Cortex of kidney (tissue), 1 donor: Measurements from ENCODE around the gene TRMT11.
"Not testable (repeated sequence)": the region's sequence is repeated elsewhere in the genome, so short reads cannot be mapped to it uniquely, and the experiment has no call there.

Experiments used
- DNase-seq: peaks from one replicate; lab custom pipeline; 2025; lab: John Stamatoyannopoulos, UW

TRMT11 gene

GRCh38 chr6:125956506-125957390 lies 29.6 kb upstream of the TRMT11 start, which contains the start of gene HINT3:
Gene HINT3, plus strand, starts transcription at chr6:125956770. Its CDS starts 208 bp downstream, at chr6:125956978.
- DNase-seq = peak; percentile 77

GRCh38 chr6:125957391-125957693 lies 29.0 kb upstream of the TRMT11 start:
- no peak for DNase-seq

DNA sequence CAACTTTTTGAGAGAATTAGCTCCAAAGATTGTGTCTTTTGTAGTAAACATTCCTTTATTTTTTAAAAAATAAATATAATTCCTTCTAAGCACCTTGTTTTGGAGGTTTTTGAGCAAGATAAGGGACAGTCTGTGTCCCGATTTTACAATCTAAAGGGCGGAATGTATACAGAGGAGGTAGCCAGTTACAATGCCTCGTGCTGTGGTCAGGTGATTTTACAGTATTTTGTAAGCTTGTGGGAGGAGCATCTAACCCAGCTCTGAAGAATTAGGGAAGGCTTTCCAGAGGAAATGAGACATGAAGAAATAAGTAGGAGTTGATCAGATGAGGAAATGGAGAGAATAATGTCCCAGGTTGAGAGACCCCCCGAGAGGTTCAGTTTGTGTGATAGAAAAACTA lies 28.5 kb upstream of the TRMT11 start:
- no peak for DNase-seq

DNA sequence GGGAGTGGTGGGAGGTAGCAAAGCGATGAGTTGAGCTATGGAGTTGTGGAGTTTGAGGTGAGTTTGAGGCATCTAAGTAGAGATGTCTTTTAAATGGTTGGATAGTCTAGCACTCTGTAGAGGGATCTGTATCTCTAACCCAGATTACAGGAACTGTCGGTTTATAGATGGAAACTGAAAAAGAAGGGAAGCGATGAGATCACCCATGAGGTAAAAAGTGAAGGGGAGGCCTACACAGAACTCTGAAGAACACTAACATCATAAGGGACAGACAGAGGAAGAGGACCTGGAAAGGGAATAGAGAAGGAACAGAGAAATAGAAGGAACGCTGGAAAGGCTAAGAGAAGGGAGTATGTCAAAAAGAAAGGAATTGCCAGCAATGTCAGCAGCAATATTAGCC lies 27.3 kb upstream of the TRMT11 start:
- DNase-seq = no peak

DNA sequence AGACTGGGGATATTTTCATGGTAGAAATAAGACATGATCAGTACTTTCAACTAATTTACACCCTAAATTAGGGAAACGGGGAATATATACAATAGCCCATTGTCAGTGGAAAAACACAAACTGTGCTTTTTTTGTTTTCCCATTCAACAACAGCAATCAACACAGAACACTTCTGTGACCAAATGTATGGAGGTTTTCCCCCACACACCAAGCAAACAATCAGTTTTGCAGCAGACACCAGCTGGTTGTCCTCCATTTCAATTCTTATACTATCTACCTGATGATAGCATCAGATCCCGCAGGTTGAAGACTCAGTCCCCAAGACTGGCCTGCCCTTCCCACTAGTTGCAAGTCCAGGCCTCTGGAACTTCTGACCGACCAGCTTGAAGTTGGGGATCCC lies 25.2 kb upstream of the TRMT11 start:
- no peak for DNase-seq

DNA sequence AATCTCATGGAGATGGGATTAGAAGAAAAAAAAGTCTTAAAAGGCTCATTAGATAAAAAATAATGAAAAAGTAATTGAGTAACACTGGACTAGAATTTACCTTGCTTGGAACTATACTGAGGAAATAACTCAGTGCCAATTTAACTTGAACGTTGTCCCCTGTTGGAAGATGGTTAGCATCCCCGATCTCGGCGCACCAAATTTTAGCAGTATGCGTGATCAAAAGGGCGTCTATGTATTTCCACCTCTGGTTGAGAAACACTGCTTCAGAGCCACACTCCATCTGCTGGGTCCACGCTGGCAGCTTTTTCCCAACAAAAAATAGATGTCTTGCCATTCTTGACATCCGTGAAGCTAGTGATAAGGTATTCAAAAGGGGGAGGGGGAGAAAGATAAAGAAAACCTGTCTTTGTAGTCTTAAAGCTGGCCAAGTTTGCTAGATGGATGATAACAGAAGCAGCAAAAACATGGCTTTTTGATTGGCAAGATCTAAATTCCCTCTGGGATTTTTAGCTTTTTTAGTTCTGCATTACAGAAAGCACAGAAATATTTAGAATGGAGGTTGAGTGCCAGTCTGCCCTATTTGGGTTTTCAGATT lies 23.3 kb upstream of the TRMT11 start:
- no peak for DNase-seq

DNA sequence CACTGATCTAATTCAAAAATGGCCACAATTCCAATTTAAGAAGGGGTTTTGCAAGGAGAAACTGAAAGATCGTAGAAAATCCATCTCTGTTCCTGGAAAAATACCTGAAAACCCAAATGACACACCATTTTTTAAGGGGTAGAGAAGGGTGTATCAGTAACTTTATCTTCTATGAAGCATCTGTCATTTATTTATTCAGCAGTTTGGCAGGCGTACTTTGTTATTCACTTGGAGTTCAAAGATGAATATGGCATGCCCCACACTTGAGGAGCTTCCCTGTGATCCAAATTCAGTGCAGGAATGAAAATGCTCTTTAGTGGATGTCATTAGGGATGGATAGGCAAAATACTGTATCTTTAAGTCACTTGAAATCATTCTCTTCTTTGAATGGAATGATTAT lies 22.5 kb upstream of the TRMT11 start:
- DNase-seq = no peak

GRCh38 chr6:125966569-125966968 lies 19.8 kb upstream of the TRMT11 start:
- DNase-seq = no peak

DNA sequence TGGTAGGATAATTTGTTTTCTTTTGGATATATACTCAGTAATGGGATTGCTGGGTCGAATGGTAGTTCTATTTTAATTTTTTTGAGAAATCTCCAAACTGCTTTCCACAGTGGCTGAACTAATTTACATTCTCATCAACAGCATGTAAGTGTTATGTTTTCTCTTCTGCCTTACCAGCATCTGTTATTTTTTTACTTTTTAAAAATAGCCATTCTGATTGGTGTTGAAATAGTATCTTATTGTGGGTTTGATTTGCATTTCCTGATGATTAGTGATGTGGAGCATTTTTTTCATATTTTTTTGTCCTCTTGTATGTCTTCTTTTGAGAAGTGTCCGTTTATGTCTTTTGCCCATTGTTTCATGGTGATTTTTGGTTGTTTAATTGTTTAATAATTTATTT lies 17.8 kb upstream of the TRMT11 start:
- DNase-seq = no peak

- no peak for DNase-seq
Observed at GRCh38 chr6:125970760-125971159, 15.6 kb upstream of the TRMT11 start.

- not testable (repeated sequence) for DNase-seq
Observed at GRCh38 chr6:125972478-125972877, 13.9 kb upstream of the TRMT11 start.

GRCh38 chr6:125974214-125974866 lies 12.0 kb upstream of the TRMT11 start:
- no peak for DNase-seq

DNA sequence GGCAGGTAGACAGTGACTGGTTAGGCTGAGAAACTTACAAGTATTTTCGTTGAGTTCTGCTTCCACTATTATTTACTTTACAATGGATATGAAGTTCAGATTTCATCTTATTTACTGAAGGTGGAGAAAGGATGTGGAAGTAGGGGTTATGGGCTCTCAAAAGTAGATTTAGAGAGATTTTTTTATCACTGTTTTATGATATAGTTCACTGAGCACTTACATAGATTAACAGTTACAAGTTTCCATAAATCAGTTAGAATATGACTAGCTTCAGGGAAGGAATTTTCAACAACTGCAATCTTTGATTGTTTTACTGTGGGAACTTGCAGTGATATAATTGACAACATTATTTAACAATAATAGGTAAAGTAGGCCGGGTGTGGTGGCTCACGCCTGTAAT lies 7.2 kb upstream of the TRMT11 start:
- DNase-seq = no peak

DNA sequence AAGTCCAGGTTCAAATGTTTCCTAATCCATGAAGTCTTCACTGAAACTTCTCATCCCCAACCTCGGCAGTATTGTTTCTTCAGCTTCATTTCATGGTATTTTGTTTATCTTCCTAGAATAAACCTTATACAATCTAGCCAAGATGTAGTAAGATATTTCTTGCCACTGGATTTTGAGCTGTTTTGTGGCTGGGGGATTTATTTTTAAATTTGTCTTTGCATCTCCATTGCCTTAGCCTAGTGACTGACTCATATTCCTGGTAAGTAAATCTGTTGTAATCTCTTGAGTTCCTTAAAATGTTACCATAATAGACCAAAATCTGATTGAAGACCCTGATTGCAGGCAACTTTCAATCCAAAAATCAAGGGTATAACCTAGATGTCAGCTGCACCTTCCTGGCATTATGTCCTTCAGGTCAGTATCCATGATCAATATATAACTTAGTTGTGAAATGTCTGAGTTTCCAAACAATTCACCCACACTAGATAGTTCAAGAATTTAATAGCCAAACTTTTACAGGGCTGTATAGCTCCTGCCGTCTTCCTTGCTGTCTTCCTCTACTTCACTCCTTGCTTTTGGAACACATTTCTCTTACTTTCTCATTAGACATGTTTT lies 4.7 kb upstream of the TRMT11 start:
- DNase-seq = no peak

GRCh38 chr6:125983246-125983945 lies 2.9 kb upstream of the TRMT11 start:
- DNase-seq = no peak

DNA sequence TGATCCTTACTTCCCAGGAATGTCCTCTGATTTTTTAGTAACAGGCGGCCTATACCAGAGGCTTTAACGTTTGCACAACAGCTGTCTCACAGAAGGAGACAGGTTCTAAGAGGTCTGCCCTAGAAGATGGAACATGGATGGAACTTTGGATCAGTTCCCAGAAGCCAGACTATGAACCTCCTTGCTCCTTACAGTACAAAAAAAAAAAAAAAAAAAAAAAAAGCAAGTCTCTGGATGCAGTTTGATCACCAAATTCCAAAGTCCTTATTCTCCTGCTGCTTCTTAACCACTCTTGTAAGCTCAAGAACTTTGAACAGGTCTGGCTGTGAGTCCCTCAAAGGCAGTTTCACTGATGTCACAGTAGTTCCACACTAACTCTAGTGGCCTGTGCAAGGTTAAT lies 2.0 kb upstream of the TRMT11 start:
- no peak for DNase-seq

- DNase-seq = no peak
Observed at GRCh38 chr6:125985522-125985921, 818 bp upstream of the TRMT11 start.

GRCh38 chr6:125985979-125986300 lies 400 bp upstream of the TRMT11 start:
- no peak for DNase-seq

GRCh38 chr6:125987026-125987617 lies 782 bp downstream of the TRMT11 start:
- no peak for DNase-seq

DNA sequence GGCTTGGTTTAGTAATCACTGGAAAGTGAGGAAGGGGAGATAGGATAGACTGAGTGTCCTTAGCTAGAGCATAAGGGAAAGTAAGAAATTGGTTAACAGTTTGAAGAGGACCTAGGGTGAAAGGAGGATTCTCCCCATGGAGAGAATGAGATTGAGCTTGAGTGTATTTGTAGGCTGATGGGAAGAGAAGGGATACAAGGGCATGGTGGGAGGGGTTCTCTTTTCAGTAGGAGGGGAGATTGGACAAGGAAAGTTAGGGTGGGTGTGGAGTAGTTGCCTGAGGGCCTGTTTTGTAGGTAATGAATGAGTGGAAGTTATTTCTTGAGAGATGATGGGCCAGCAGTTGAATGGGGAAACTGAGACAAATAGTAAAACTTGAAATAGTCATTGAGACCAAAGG lies 1.9 kb downstream of the TRMT11 start:
- DNase-seq = no peak

DNA sequence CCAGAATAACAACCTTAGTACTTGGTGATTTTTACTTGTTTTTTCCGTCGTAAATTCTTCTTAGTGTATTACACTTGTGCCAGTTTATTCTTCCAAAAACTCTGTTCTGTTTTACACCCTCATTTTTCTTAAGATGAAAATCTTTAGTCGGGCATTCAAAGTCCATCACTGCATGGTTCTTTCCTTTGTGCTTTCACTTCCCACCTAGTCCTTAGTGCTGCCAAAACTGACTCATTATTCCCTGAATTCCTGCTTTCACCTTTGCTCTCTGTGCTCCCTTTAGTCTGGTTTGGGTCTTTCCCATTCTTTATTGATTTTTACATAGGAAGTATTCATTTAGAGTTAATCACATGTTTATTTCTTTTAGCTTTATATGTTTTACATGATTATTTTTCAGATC lies 3.3 kb downstream of the TRMT11 start:
- no peak for DNase-seq

DNA sequence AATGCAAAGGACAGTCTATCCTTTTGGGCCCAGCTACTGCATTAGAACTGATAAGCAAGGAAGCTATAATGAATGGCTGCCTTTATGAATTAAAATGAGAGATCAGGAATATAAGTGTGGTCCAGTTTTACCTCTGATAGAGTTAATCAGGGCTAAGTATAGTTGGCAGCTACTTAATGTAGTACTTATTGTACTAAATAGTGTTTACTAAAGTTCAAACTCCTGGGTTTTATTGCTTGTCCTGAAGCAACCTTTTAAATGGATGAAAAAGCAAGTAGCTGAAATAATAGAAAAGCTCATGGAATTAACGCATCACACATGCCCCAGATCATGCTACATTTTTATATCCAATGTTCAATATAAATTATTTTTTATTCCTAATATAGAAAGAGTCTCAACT lies 5.3 kb downstream of the TRMT11 start:
- DNase-seq = no peak
